BJ (cell line): ENCODE results near the gene GLI1. TPM values are rescaled to one million over a fixed set of nuclear protein-coding genes. Genes with fewer than 3 reads are reported as not detected.
"Not testable (repeated sequence)": the region's sequence is repeated elsewhere in the genome, so short reads cannot be mapped to it uniquely, and the experiment has no call there.

ENCODE experiments used
- CTCF ChIA-PET: fragments of 350-600 bp; formaldehyde crosslinking; extraction: SDS; loops from one replicate; lab custom pipeline; 2021; ENCODE audit warnings: antibody characterized with exemption, inconsistent platforms; lab: Yijun Ruan, JAX
- POLR2A ChIA-PET: fragments of 300-600 bp; sonication (Branson Sonifier 250); formaldehyde crosslinking; extraction: SDS; loops from one replicate; lab custom pipeline; 2021; ENCODE audit warnings: antibody characterized with exemption; lab: Charles Lee
- DNase-seq: peaks from one replicate; pipeline ENCODE4 v3.0.0-alpha.2; 2011; ENCODE audit warnings: low read depth
- H3K27me3 ChIP-seq: 2 replicates; pipeline ENCODE4 v1.6.0; 2011; ENCODE audit warnings: low read length; ENCODE audit not compliant: control insufficient read depth, insufficient read depth
- H3K36me3 ChIP-seq: 2 replicates; pipeline ENCODE4 v1.5.1; 2011; ENCODE audit warnings: low read length; ENCODE audit not compliant: control insufficient read depth, insufficient read depth
- H3K4me3 ChIP-seq: 2 replicates; pipeline ENCODE4 v1.5.1; 2011; ENCODE audit warnings: low read depth, mild to moderate bottlenecking, control low read depth, low read length
- polyA plus RNA-seq: library from polyadenylated mRNA; depleted of rRNA; stranded (reverse); fragments of >200 nt; gene quantifications from 2 replicates; pipeline ENCODE4 v1.2.3, GENCODE V29; 2011
- TF ChIP-seq, protein P1 (sequence below): IDR thresholded peaks from 2 replicates; pipeline ENCODE4 v1.5.1; 2011; ENCODE audit warnings: low read depth, mild to moderate bottlenecking, control low read depth, inconsistent platforms, low read length, moderate library complexity; ENCODE audit not compliant: insufficient read depth

GLI1 gene
- polyA plus RNA-seq, 1 experiment, result 9.0 TPM

DNA sequence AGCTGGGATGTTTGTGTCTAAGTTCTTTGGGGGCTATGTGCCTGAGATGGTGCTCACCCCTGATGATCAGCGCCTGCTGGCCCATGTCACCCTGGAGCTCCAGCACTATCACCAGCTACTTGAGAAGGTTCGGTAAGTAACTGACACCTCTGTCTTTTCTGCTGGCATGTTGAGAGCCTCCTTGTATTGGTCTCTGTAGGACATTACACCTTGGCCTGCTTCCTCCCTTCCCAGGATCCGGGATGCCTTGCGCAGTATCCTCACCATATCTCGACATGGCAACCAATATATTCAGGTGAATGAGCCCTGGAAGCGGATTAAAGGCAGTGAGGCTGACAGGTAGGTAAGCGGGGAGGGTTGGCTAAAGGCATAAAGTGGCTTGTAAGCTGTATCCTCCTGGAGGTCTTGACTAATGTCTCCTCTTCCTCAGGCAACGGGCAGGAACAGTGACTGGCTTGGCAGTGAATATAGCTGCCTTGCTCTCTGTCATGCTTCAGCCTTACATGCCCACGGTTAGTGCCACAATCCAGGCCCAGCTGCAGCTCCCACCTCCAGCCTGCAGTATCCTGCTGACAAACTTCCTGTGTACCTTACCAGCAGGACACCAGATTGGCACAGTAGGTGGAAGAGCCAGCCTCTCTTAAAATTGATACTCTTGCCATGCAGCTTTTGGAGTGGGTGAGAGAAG, 55.3 kb downstream of the GLI1 start:
- DNase-seq, result no peak
- TF ChIP-seq, protein P1, sequence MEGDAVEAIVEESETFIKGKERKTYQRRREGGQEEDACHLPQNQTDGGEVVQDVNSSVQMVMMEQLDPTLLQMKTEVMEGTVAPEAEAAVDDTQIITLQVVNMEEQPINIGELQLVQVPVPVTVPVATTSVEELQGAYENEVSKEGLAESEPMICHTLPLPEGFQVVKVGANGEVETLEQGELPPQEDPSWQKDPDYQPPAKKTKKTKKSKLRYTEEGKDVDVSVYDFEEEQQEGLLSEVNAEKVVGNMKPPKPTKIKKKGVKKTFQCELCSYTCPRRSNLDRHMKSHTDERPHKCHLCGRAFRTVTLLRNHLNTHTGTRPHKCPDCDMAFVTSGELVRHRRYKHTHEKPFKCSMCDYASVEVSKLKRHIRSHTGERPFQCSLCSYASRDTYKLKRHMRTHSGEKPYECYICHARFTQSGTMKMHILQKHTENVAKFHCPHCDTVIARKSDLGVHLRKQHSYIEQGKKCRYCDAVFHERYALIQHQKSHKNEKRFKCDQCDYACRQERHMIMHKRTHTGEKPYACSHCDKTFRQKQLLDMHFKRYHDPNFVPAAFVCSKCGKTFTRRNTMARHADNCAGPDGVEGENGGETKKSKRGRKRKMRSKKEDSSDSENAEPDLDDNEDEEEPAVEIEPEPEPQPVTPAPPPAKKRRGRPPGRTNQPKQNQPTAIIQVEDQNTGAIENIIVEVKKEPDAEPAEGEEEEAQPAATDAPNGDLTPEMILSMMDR, result no peak
- ChIA-PET POLR2A (no interaction called here), CTCF (no interaction called here)
- H3K4me3 ChIP-seq, result no peak overlapping the region
- H3K36me3 ChIP-seq, result peaks cover 50% of the 10 kb centered on the region
- no peaks in the 10 kb centered on the region for H3K27me3 ChIP-seq

GRCh38 chr12:57515408-57515933, 55.9 kb downstream of the GLI1 start:
- TF ChIP-seq, protein P1, result no peak
- ChIA-PET POLR2A (no interaction called here), CTCF (no interaction called here)
- H3K36me3 ChIP-seq, result peaks cover 49% of the 10 kb centered on the region
- no peaks in the 10 kb centered on the region for H3K27me3 ChIP-seq
- DNase-seq, result no peak
- no peak overlapping the region for H3K4me3 ChIP-seq

DNA sequence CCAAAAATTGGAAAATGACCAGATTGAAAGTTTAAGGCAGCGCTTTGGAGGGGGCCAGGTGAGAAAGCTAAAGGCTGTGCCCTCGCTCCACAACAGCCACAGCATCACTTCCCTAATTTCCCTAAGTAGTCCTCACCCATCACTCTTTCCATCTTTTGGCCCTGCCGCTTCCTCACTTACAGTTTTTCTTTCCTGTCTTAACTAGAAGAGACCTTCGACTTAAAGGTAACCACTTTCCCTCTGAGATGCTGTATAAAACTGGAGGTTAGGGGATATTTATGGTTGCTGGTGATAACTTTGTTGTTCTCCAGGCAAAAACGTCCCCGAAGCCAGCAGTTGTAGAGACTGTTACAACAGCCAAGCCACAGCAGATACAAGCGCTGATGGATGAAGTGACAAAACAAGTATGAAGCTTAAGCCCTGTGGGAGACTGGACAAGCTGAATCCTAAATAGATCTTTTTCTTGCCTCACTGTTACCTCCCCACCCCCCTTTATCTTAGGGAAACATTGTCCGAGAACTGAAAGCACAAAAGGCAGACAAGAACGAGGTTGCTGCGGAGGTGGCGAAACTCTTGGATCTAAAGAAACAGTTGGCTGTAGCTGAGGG, 56.5 kb downstream of the GLI1 start:
- ChIA-PET CTCF (no interaction called here), POLR2A (no interaction called here)
- Histone ChIP-seq H3K36me3 (peaks cover 49% of the 10 kb centered on the region), H3K27me3 (no peaks in the 10 kb centered on the region), H3K4me3 (no peak overlapping the region)
- TF ChIP-seq, protein P1, result no peak
- DNase-seq, result no peak

GRCh38 chr12:57516617-57517153, 57.1 kb downstream of the GLI1 start:
- Histone ChIP-seq H3K27me3 (no peaks in the 10 kb centered on the region), H3K36me3 (peaks cover 42% of the 10 kb centered on the region), H3K4me3 (no peak overlapping the region)
- CTCF ChIA-PET, result no interaction called here
- TF ChIP-seq, protein P1, result no peak
- POLR2A ChIA-PET, result no interaction called here
- DNase-seq, result no peak

DNA sequence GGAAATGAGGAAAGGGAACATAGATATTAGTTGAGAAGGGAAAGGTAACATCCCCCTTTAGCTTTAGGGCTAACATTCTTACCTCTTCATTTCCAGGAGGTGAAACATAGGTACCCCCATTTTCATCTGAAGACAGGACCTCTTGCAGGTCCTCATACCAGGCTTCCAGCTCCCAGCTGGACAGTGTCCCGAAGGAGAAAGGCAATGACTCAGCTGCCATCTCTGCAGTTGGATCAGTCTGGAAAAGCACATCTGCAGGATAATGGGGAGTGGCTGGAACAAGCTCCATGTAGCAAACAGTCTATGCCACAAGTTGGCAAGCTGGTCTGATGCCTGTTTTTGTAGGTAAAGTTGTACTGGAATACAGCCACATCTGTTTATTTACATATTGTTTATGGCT, 57.6 kb downstream of the GLI1 start:
- no peak overlapping the region for H3K4me3 ChIP-seq
- DNase-seq, result peak; percentile 26
- no peaks in the 10 kb centered on the region for H3K27me3 ChIP-seq
- ChIA-PET POLR2A (interaction anchor here (0.9 kb wide), 1 partner anchor 51 kb away, joined by 3 read pairs; no protein-coding TSS in a partner anchor), CTCF (no interaction called here)
- peaks cover 37% of the 10 kb centered on the region for H3K36me3 ChIP-seq
- TF ChIP-seq, protein P1, result no peak

DNA sequence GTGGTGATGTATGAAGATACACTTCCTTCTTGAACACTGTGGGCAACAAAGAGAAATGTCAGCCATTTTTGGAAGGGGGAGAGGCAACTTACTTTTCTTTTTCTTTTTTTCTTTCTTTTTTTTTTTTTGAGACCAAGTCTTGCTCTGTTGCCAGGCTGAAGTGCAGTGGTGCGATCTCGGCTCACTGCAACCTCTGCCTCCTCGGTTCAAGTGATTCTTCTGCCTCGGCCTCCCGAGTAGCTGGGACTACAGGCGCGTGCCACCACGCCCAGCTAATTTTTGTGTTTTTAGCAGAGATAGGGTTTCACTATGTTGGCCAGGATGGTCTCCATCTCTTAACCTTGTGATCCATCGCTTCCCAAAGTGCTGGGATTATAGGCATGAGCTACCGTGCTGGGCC, 58.1 kb downstream of the GLI1 start:
- Histone ChIP-seq H3K36me3 (peaks cover 33% of the 10 kb centered on the region), H3K4me3 (peak overlapping the region; percentile 76)
- not testable (repeated sequence) for DNase-seq, H3K27me3 ChIP-seq
- ChIA-PET CTCF (interaction anchor here (0.8 kb wide), 1 partner anchor 55 kb away, joined by 4 read pairs; no protein-coding TSS in a partner anchor), POLR2A (interaction anchor here (0.6 to 0.9 kb wide), 2 partner anchors 52 to 126 kb away, joined by 3 to 4 read pairs; no protein-coding TSS in a partner anchor)
